Activated B cell treated with CpG ODN at 0.5 μM for 24 hours (primary cell): ENCODE data around the gene PLEK. TPM values are rescaled to one million over a fixed set of nuclear protein-coding genes. Genes with fewer than 3 reads are reported as not detected.

Experiments
- ATAC-seq: fragments of 200-7000 bp; cut with Tn5 transposase; one replicate; pipeline ENCODE4 v1.10.0; 2021; ENCODE audit warnings: low read depth, mild to moderate bottlenecking, moderate library complexity
- CTCF ChIA-PET: fragments of 350-600 bp; sonication (Branson Sonifier 250); formaldehyde crosslinking; loops from one replicate; lab custom pipeline; 2021; ENCODE audit warnings: antibody characterized with exemption; lab: Charles Lee
- POLR2A ChIA-PET: fragments of 350-600 bp; sonication (Branson Sonifier 250); formaldehyde crosslinking; loops from one replicate; lab custom pipeline; 2021; ENCODE audit warnings: antibody characterized with exemption; lab: Charles Lee
- DNase-seq: peaks from one replicate; pipeline ENCODE4 v3.0.0; 2022
- H3K27ac Mint-ChIP-seq: one replicate; pipeline ENCODE4 v1.8.0; 2020; ENCODE audit warnings: mixed read lengths
- H3K27me3 Mint-ChIP-seq: one replicate; pipeline ENCODE4 v1.8.0; 2021; ENCODE audit warnings: mixed read lengths
- H3K36me3 Mint-ChIP-seq: one replicate; pipeline ENCODE4 v1.8.0; 2021; ENCODE audit warnings: low read depth, mixed read lengths
- H3K4me1 Mint-ChIP-seq: one replicate; pipeline ENCODE4 v1.8.0; 2021; ENCODE audit warnings: mixed read lengths
- H3K4me3 Mint-ChIP-seq: one replicate; pipeline ENCODE4 v1.8.0; 2020; ENCODE audit warnings: mild to moderate bottlenecking, mixed read lengths
- H3K9me3 Mint-ChIP-seq: one replicate; pipeline ENCODE4 v1.8.0; 2020; ENCODE audit warnings: mixed read lengths
- intact Hi-C: fragments of 100-400 bp; cut with micrococcal nuclease; formaldehyde crosslinking; loops from one replicate; pipeline ENCODE4 v1.15.1; 2024
- total RNA-seq: library from RNA; stranded (reverse); gene quantifications from 2 replicates; pipeline ENCODE4 v1.2.3, GENCODE V29; 2022
- TF ChIP-seq, protein P1 (sequence below): fragments of 200-600 bp; IDR thresholded peaks from one replicate; pipeline ENCODE4 v1.8.0; 2022; ENCODE audit warnings: antibody characterized with exemption, mild to moderate bottlenecking

PLEK gene, protein sequence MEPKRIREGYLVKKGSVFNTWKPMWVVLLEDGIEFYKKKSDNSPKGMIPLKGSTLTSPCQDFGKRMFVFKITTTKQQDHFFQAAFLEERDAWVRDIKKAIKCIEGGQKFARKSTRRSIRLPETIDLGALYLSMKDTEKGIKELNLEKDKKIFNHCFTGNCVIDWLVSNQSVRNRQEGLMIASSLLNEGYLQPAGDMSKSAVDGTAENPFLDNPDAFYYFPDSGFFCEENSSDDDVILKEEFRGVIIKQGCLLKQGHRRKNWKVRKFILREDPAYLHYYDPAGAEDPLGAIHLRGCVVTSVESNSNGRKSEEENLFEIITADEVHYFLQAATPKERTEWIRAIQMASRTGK
- 138 and 140 TPM in 2 replicates for total RNA-seq

DNA sequence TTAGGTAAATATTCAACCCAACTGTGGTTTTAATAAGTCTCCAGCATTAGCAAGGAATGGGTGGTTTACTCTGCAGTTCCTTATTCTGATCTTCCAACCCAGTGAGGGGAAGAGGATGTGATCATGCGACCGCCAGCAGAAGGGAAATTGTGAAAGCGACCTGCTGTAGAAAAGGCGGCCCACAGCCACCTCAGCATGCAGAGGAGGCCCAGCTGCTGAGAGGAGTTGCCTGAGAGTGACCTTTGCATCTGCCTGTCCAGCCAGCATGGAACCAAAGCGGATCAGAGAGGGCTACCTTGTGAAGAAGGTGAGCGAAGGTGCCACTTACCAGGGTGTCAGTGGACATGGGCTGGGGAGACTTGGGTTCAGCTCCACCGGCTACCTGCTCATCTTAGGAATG is at the start of gene PLEK:
Gene PLEK (plus strand): TSS at position 196 of the 400 bp plus-strand sequence. CDS start 70 bp downstream, at position 266.
- ATAC-seq = peak; percentile 70
- no peaks in the 10 kb centered on the region for H3K27me3 Mint-ChIP-seq
- POLR2A ChIA-PET = interaction anchor here (1.0 to 2.8 kb wide), 15 partner anchors 12 to 207 kb away, joined by 3 to 22 read pairs (median 4); partner anchors contain the start of genes PNO1 and PPP3R1

DNA sequence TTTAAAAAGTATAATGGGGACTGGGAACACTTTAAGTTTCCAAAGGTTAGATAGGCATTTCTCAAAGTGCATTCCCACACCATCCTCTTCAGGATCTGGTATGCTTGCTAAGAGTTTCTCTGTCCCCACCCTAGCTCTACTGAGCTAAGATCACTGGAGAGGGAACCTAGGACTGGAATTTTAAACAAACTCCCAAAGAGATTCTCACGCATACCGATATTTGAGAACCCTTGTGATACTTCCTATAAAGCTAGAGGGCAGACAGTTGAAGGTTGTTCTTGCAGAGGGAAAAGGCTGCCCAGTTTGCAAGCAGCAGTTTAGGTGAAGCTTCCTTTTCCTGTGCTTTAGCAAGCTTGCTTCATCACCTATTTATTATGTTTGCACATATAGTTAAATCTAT is 49.0 kb upstream of the PLEK start:
- no peak for ATAC-seq
- Mint-ChIP-seq H3K27me3 (peaks cover 25% of the 10 kb centered on the region), H3K4me1 (peaks cover 13% of the 10 kb centered on the region), H3K4me3 (no peak overlapping the region), H3K36me3 (no peaks in the 10 kb centered on the region), H3K9me3 (peaks cover 3% of the 10 kb centered on the region), H3K27ac (no peak overlapping the region)
- no peak for DNase-seq
- intact Hi-C loops = no loop called here
- ChIA-PET POLR2A (no interaction called here), CTCF (interaction anchor here (1.8 kb wide), 1 partner anchor 125 kb away, joined by 4 read pairs; no protein-coding TSS in a partner anchor)
- TF ChIP-seq, protein P1, sequence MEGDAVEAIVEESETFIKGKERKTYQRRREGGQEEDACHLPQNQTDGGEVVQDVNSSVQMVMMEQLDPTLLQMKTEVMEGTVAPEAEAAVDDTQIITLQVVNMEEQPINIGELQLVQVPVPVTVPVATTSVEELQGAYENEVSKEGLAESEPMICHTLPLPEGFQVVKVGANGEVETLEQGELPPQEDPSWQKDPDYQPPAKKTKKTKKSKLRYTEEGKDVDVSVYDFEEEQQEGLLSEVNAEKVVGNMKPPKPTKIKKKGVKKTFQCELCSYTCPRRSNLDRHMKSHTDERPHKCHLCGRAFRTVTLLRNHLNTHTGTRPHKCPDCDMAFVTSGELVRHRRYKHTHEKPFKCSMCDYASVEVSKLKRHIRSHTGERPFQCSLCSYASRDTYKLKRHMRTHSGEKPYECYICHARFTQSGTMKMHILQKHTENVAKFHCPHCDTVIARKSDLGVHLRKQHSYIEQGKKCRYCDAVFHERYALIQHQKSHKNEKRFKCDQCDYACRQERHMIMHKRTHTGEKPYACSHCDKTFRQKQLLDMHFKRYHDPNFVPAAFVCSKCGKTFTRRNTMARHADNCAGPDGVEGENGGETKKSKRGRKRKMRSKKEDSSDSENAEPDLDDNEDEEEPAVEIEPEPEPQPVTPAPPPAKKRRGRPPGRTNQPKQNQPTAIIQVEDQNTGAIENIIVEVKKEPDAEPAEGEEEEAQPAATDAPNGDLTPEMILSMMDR = no peak

More for the DNA sequence above, at the start of gene PLEK:
- H3K4me1 Mint-ChIP-seq = peaks cover 76% of the 10 kb centered on the region
- peaks cover 37% of the 10 kb centered on the region for H3K36me3 Mint-ChIP-seq
- intact Hi-C loops = loop anchor here (1.0 to 10.0 kb wide), 5 partner anchors 12 to 542 kb away; partner anchors contain the start of gene ARHGAP25
- peak; percentile 49 for DNase-seq
- TF ChIP-seq, protein P1 = no peak
- CTCF ChIA-PET = interaction anchor here (0.6 to 5.6 kb wide), 6 partner anchors 21 to 169 kb away, joined by 3 to 47 read pairs (median 4); no protein-coding TSS in a partner anchor
- peak within 1 kb of the TSS; percentile 91 for H3K27ac Mint-ChIP-seq
- H3K9me3 Mint-ChIP-seq = no peaks in the 10 kb centered on the region
- peak within 1 kb of the TSS; percentile 97 for H3K4me3 Mint-ChIP-seq

DNA sequence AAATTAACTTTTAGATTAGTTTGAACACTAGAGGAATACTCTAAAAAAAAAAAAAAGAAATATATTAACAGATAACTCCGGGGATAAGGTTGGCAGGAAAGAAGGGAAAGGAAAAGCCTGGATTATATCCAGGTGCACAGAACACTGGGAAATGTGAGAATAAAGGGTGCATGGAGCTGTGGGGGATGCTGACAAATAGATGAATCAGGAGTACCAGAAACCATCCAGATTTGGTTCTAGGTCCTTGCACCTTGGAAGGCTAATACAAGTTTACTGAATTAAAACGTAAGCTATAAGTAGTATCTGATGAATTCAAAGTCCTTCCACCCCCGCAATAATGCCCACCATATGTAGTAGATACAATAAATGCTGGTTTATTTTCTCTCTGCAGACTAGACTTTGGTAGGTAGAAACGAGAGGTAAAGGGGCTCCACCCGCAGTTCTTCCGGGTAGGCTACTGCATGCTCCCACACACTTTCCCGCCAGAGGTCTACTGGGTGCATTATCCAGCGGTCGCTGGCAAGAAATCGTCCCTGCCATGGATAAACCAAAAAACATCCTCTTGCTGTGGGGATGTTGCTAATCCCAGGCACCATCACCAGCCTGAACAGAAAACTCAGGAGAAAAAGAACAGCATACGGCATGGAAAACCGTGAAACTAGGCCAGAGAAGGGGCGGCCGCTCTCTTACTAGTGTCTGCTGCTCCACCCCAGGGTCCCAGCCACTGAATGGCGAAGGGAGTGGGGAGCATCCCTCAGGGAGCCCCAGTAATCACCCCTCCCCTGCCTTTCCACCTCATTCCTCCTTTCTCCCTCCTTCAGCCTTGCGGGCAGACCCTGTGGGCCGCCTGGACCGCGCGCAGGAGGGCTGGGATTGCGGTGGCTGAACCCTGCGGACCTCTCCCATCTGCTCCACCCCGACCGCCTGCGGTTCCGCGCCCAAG is 46.8 kb upstream of the PLEK start:
- H3K36me3 Mint-ChIP-seq = no peaks in the 10 kb centered on the region
- H3K27me3 Mint-ChIP-seq = peaks cover 25% of the 10 kb centered on the region
- ATAC-seq (no peak), DNase-seq (no peak)
- H3K4me1 Mint-ChIP-seq = peaks cover 13% of the 10 kb centered on the region
- POLR2A ChIA-PET = no interaction called here
- H3K27ac Mint-ChIP-seq = no peak overlapping the region
- TF ChIP-seq, protein P1 = no peak
- CTCF ChIA-PET = no interaction called here
- H3K4me3 Mint-ChIP-seq = peak overlapping the region; percentile 77
- peaks cover 3% of the 10 kb centered on the region for H3K9me3 Mint-ChIP-seq
- intact Hi-C loops = no loop called here

DNA sequence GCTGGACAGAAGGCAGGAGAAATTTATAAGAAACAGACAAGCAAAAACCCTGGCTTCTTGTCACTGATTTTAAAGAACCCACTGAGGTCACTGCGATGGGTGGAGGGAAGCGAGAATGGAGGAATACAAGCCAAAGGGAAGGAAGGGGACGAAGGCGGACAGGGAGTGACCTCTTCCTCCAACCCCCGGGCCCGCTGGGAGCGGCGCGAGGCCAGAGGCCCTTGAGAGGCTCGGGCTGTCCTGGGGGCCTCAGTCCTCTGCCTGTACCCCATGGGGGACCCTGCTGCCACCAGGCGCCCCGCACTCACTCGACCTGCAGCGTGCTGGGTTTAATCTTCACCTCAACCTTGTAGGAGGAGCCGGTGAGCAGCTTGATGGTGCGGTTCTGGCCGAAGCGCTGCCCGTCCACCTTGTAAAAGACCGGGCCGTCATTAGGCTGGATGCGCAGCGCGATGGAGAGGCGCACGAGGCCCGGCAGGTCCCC is 46.1 kb upstream of the PLEK start:
- no peaks in the 10 kb centered on the region for H3K36me3 Mint-ChIP-seq
- TF ChIP-seq, protein P1 = no peak
- H3K4me1 Mint-ChIP-seq = peaks cover 13% of the 10 kb centered on the region
- intact Hi-C loops = no loop called here
- H3K27ac Mint-ChIP-seq = no peak overlapping the region
- no peak for DNase-seq
- no peak for ATAC-seq
- peaks cover under 1% of the 10 kb centered on the region for H3K9me3 Mint-ChIP-seq
- CTCF ChIA-PET = interaction anchor here (1.7 kb wide), 1 partner anchor 44 kb away, joined by 4 read pairs; no protein-coding TSS in a partner anchor
- POLR2A ChIA-PET = no interaction called here
- H3K4me3 Mint-ChIP-seq = peak overlapping the region; percentile 77
- H3K27me3 Mint-ChIP-seq = peaks cover 24% of the 10 kb centered on the region
